ENCODE results near the gene SYCP3.

Gene SYCP3

GRCh38 chr12:101749657-101750056, 10.4 kb upstream of the SYCP3 start:
- no peaks in the 10 kb centered on the region for H3K79me1 ChIP-seq (replicated peaks; ENCODE audit: low read length, poor library complexity, severe bottlenecking)
- no peak overlapping the region for H4K8ac ChIP-seq (ENCODE audit: low read length)
- no peak overlapping the region for H3K14ac ChIP-seq (ENCODE audit: low read length in 2 of 2)
- no peak overlapping the region for H3K4me3 ChIP-seq (ENCODE audit: insufficient read depth in 1 of 2, low read depth in 1 of 2, low read length in 2 of 2)
- no peak overlapping the region for H2AK5ac ChIP-seq (ENCODE audit: low read length, severe bottlenecking)
- H3K18ac ChIP-seq (ENCODE audit: low read depth in 1 of 2, low read length in 2 of 2), result no peak overlapping the region
- no peak overlapping the region for H2BK120ac ChIP-seq (ENCODE audit: low read depth, low read length)
- H2BK15ac ChIP-seq (ENCODE audit: low read depth, poor library complexity, severe bottlenecking), result no peak overlapping the region
- no peak overlapping the region for H3K23ac ChIP-seq (ENCODE audit: low read length in 2 of 2)
- no peak overlapping the region for H2BK12ac ChIP-seq (ENCODE audit: low read length in 2 of 2)
- peak overlapping the region in 1 of 2 experiments; percentile 18 for H3K4ac ChIP-seq (ENCODE audit: low read depth in 1 of 2, low read length in 2 of 2)
- no peak overlapping the region for H3K4me2 ChIP-seq (ENCODE audit: low read length, poor library complexity, severe bottlenecking)
- no peaks in the 10 kb centered on the region for H3K27me3 ChIP-seq (ENCODE audit: control insufficient read depth in 1 of 2, insufficient read depth in 1 of 2, low read length in 2 of 2)
- H2BK5ac ChIP-seq (ENCODE audit: low read depth, low read length, poor library complexity, severe bottlenecking), result no peak overlapping the region
- H2AFZ ChIP-seq (ENCODE audit: low read depth, low read length), result no peak overlapping the region
- H3K36me3 ChIP-seq (ENCODE audit: control insufficient read depth in 1 of 2, insufficient read depth in 2 of 2, low read depth in 1 of 2, low read length in 2 of 2), result peaks cover 11 to 93% of the 10 kb centered on the region in 2 experiments
- H4K91ac ChIP-seq (ENCODE audit: low read length), result no peak overlapping the region
- no peaks in the 10 kb centered on the region for H3K4me1 ChIP-seq (ENCODE audit: control insufficient read depth, insufficient read depth, low read depth, low read length)
- no peak overlapping the region for H3K9ac ChIP-seq (ENCODE audit: low read length)
- WGBS, result 98% methylated on average over 4 of the region's 4 CpGs
- H3K9me3 ChIP-seq (ENCODE audit: control insufficient read depth, low read length), result no peaks in the 10 kb centered on the region
- no peak overlapping the region for H3K27ac ChIP-seq (ENCODE audit: low read length, poor library complexity, severe bottlenecking)
- no peak for DNase-seq

- no peaks in the 10 kb centered on the region for H3K4me1 ChIP-seq (ENCODE audit: control insufficient read depth, insufficient read depth, low read depth, low read length)
- peaks cover 16 to 94% of the 10 kb centered on the region in 2 experiments for H3K36me3 ChIP-seq (ENCODE audit: control insufficient read depth in 1 of 2, insufficient read depth in 2 of 2, low read depth in 1 of 2, low read length in 2 of 2)
- H2BK120ac ChIP-seq (ENCODE audit: low read depth, low read length), result no peak overlapping the region
- H2BK12ac ChIP-seq (ENCODE audit: low read length in 2 of 2), result no peak overlapping the region
- no peak overlapping the region for H3K4me2 ChIP-seq (ENCODE audit: low read length, poor library complexity, severe bottlenecking)
- H3K4me3 ChIP-seq (ENCODE audit: insufficient read depth in 1 of 2, low read depth in 1 of 2, low read length in 2 of 2), result no peak overlapping the region
- H3K27ac ChIP-seq (ENCODE audit: low read length, poor library complexity, severe bottlenecking), result no peak overlapping the region
- H2AK5ac ChIP-seq (ENCODE audit: low read length, severe bottlenecking), result no peak overlapping the region
- no peak for DNase-seq
- H2BK15ac ChIP-seq (ENCODE audit: low read depth, poor library complexity, severe bottlenecking), result no peak overlapping the region
- H3K14ac ChIP-seq (ENCODE audit: low read length in 2 of 2), result no peak overlapping the region
- H2AFZ ChIP-seq (ENCODE audit: low read depth, low read length), result no peak overlapping the region
- H2BK5ac ChIP-seq (ENCODE audit: low read depth, low read length, poor library complexity, severe bottlenecking), result no peak overlapping the region
- H3K18ac ChIP-seq (ENCODE audit: low read depth in 1 of 2, low read length in 2 of 2), result no peak overlapping the region
- H3K4ac ChIP-seq (ENCODE audit: low read depth in 1 of 2, low read length in 2 of 2), result no peak overlapping the region
- no peak overlapping the region for H3K23ac ChIP-seq (ENCODE audit: low read length in 2 of 2)
- H3K9ac ChIP-seq (ENCODE audit: low read length), result no peak overlapping the region
- H3K79me1 ChIP-seq (replicated peaks; ENCODE audit: low read length, poor library complexity, severe bottlenecking), result no peaks in the 10 kb centered on the region
- no peaks in the 10 kb centered on the region for H3K9me3 ChIP-seq (ENCODE audit: control insufficient read depth, low read length)
- WGBS, result no CpG with 5 or more reads among the region's 1 CpG
- H3K27me3 ChIP-seq (ENCODE audit: control insufficient read depth in 1 of 2, insufficient read depth in 1 of 2, low read length in 2 of 2), result no peaks in the 10 kb centered on the region
- H4K91ac ChIP-seq (ENCODE audit: low read length), result no peak overlapping the region
- H4K8ac ChIP-seq (ENCODE audit: low read length), result no peak overlapping the region
These were observed 9.6 kb upstream of the SYCP3 start for GRCh38 chr12:101748907-101749306.

DNA sequence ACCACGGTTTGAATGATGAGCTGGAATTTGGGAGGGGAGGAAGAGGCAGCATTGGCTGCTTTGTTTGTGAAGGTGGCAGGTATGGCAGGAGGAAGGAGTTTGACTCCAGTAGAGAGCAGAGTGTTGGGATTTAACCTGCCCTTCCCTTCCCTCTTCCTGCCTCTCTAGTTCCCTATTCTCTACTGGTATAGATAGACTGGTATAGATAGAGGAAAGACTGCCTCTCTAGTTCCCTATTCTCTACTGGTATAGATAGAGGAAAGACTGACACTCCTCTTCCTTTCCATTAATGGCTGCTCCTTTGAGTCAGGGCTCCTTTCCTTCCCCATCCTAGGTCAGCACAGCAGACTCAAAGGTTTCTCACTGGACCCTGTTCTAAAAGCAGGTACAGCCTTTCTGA, 8.4 kb upstream of the SYCP3 start:
- no peak overlapping the region for H3K23ac ChIP-seq (ENCODE audit: low read length in 2 of 2)
- no peak overlapping the region for H2BK5ac ChIP-seq (ENCODE audit: low read depth, low read length, poor library complexity, severe bottlenecking)
- H3K79me1 ChIP-seq (replicated peaks; ENCODE audit: low read length, poor library complexity, severe bottlenecking), result no peaks in the 10 kb centered on the region
- H2BK15ac ChIP-seq (ENCODE audit: low read depth, poor library complexity, severe bottlenecking), result no peak overlapping the region
- no peak overlapping the region for H3K14ac ChIP-seq (ENCODE audit: low read length in 2 of 2)
- H3K36me3 ChIP-seq (ENCODE audit: control insufficient read depth in 1 of 2, insufficient read depth in 2 of 2, low read depth in 1 of 2, low read length in 2 of 2), result peaks cover 16 to 97% of the 10 kb centered on the region in 2 experiments
- 100% methylated on average over 1 of the region's 1 CpG for WGBS
- no peak overlapping the region for H3K18ac ChIP-seq (ENCODE audit: low read depth in 1 of 2, low read length in 2 of 2)
- no peak overlapping the region for H4K91ac ChIP-seq (ENCODE audit: low read length)
- H4K8ac ChIP-seq (ENCODE audit: low read length), result no peak overlapping the region
- no peak overlapping the region for H3K9ac ChIP-seq (ENCODE audit: low read length)
- H3K4me1 ChIP-seq (ENCODE audit: control insufficient read depth, insufficient read depth, low read depth, low read length), result peaks cover 3% of the 10 kb centered on the region
- no peak overlapping the region for H3K4me2 ChIP-seq (ENCODE audit: low read length, poor library complexity, severe bottlenecking)
- H2AFZ ChIP-seq (ENCODE audit: low read depth, low read length), result no peak overlapping the region
- no peak for DNase-seq
- H3K27me3 ChIP-seq (ENCODE audit: control insufficient read depth in 1 of 2, insufficient read depth in 1 of 2, low read length in 2 of 2), result no peaks in the 10 kb centered on the region
- no peak overlapping the region for H2BK120ac ChIP-seq (ENCODE audit: low read depth, low read length)
- H3K9me3 ChIP-seq (ENCODE audit: control insufficient read depth, low read length), result no peaks in the 10 kb centered on the region
- H2AK5ac ChIP-seq (ENCODE audit: low read length, severe bottlenecking), result no peak overlapping the region
- H3K4me3 ChIP-seq (ENCODE audit: insufficient read depth in 1 of 2, low read depth in 1 of 2, low read length in 2 of 2), result no peak overlapping the region
- H3K27ac ChIP-seq (ENCODE audit: low read length, poor library complexity, severe bottlenecking), result no peak overlapping the region
- no peak overlapping the region for H3K4ac ChIP-seq (ENCODE audit: low read depth in 1 of 2, low read length in 2 of 2)
- no peak overlapping the region for H2BK12ac ChIP-seq (ENCODE audit: low read length in 2 of 2)

DNA sequence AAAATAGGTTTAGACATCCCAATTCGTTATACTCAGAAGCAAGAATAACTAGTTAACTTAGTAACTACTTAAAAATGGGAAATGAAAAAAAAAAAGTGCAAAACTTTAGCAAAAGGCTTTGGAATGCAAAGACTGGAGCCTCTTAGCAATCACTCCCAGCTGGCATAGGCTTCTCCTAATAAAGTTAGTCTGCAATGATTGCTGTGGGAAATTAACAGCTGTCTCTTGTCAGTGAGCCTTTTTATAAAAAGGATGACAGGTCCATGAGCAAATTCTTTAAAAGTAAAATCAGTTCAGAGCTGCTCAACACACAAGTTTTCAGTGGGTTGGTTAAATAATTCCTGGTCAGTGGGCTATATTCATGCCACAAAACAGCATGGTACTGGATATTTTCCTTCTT, 7.4 kb upstream of the SYCP3 start:
- no peak for DNase-seq
- H4K91ac ChIP-seq (ENCODE audit: low read length), result no peak overlapping the region
- H3K4me2 ChIP-seq (ENCODE audit: low read length, poor library complexity, severe bottlenecking), result no peak overlapping the region
- H3K23ac ChIP-seq (ENCODE audit: low read length in 2 of 2), result no peak overlapping the region
- H3K18ac ChIP-seq (ENCODE audit: low read depth in 1 of 2, low read length in 2 of 2), result no peak overlapping the region
- no peak overlapping the region for H3K9ac ChIP-seq (ENCODE audit: low read length)
- no CpG with 5 or more reads among the region's 1 CpG for WGBS
- H3K79me1 ChIP-seq (replicated peaks; ENCODE audit: low read length, poor library complexity, severe bottlenecking), result no peaks in the 10 kb centered on the region
- H3K27ac ChIP-seq (ENCODE audit: low read length, poor library complexity, severe bottlenecking), result peak overlapping the region; percentile 47
- H3K36me3 ChIP-seq (ENCODE audit: control insufficient read depth in 1 of 2, insufficient read depth in 2 of 2, low read depth in 1 of 2, low read length in 2 of 2), result peaks cover 16 to 97% of the 10 kb centered on the region in 2 experiments
- H2BK120ac ChIP-seq (ENCODE audit: low read depth, low read length), result no peak overlapping the region
- no peak overlapping the region for H2BK5ac ChIP-seq (ENCODE audit: low read depth, low read length, poor library complexity, severe bottlenecking)
- H3K4ac ChIP-seq (ENCODE audit: low read depth in 1 of 2, low read length in 2 of 2), result no peak overlapping the region
- no peak overlapping the region for H2BK15ac ChIP-seq (ENCODE audit: low read depth, poor library complexity, severe bottlenecking)
- no peak overlapping the region for H2AFZ ChIP-seq (ENCODE audit: low read depth, low read length)
- H2AK5ac ChIP-seq (ENCODE audit: low read length, severe bottlenecking), result no peak overlapping the region
- no peaks in the 10 kb centered on the region for H3K9me3 ChIP-seq (ENCODE audit: control insufficient read depth, low read length)
- no peaks in the 10 kb centered on the region for H3K27me3 ChIP-seq (ENCODE audit: control insufficient read depth in 1 of 2, insufficient read depth in 1 of 2, low read length in 2 of 2)
- H3K4me3 ChIP-seq (ENCODE audit: insufficient read depth in 1 of 2, low read depth in 1 of 2, low read length in 2 of 2), result no peak overlapping the region
- no peak overlapping the region for H3K14ac ChIP-seq (ENCODE audit: low read length in 2 of 2)
- H3K4me1 ChIP-seq (ENCODE audit: control insufficient read depth, insufficient read depth, low read depth, low read length), result peaks cover 5% of the 10 kb centered on the region
- no peak overlapping the region for H2BK12ac ChIP-seq (ENCODE audit: low read length in 2 of 2)
- no peak overlapping the region for H4K8ac ChIP-seq (ENCODE audit: low read length)
